Mesenchymal stem cell (in vitro differentiated cells and primary cell): ENCODE data around the gene SYNGR3.
A peak's percentile ranks its signal among the peaks of the same experiment; 100 is the strongest.

Experiments
- DNase-seq: peaks from one replicate; pipeline ENCODE4 v3.0.0-alpha.2; 2013
- H2AFZ ChIP-seq: one replicate; pipeline ENCODE4 v1.6.1; 2013; ENCODE audit warnings: low read depth, mild to moderate bottlenecking, control low read depth, inconsistent platforms, low read length, moderate library complexity
- H2AK5ac ChIP-seq: 2 replicates; pipeline ENCODE4 v1.6.1; 2013; ENCODE audit warnings: low read length, moderate library complexity, mild to moderate bottlenecking, inconsistent platforms; ENCODE audit not compliant: severe bottlenecking
- H2BK120ac ChIP-seq: one replicate; pipeline ENCODE4 v1.6.1; 2013; ENCODE audit warnings: low read depth, mild to moderate bottlenecking, inconsistent platforms, low read length, moderate library complexity
- H2BK12ac ChIP-seq, 2 experiments: one replicate each; pipeline ENCODE4 v1.6.1; 2013; ENCODE audit warnings: inconsistent platforms in 2 of 2, low read length in 2 of 2, mild to moderate bottlenecking in 2 of 2, moderate library complexity in 2 of 2, control low read depth in 1 of 2
- H2BK15ac ChIP-seq: one replicate; pipeline ENCODE4 v1.6.1; 2013; ENCODE audit warnings: mild to moderate bottlenecking, low read depth, inconsistent platforms; ENCODE audit not compliant: poor library complexity, severe bottlenecking
- H2BK5ac ChIP-seq: 2 replicates; pipeline ENCODE4 v1.6.1; 2013; ENCODE audit warnings: low read depth, mild to moderate bottlenecking, low read length, control low read depth, inconsistent platforms; ENCODE audit not compliant: poor library complexity, severe bottlenecking
- H3K14ac ChIP-seq, 2 experiments: one replicate each; pipeline ENCODE4 v1.6.1; 2013; ENCODE audit warnings: inconsistent platforms in 2 of 2, low read length in 2 of 2, control low read depth in 1 of 2, mild to moderate bottlenecking in 1 of 2, moderate library complexity in 1 of 2
- H3K18ac ChIP-seq, 2 experiments: one replicate each; pipeline ENCODE4 v1.6.1; 2013; ENCODE audit warnings: inconsistent platforms in 2 of 2, low read length in 2 of 2, control low read depth in 1 of 2, low read depth in 1 of 2, mild to moderate bottlenecking in 1 of 2
- H3K23ac ChIP-seq, 2 experiments: one replicate each; pipeline ENCODE4 v1.6.1; 2013; ENCODE audit warnings: inconsistent platforms in 2 of 2, low read length in 2 of 2, mild to moderate bottlenecking in 2 of 2, moderate library complexity in 2 of 2, control low read depth in 1 of 2
- H3K27ac ChIP-seq: 2 replicates; pipeline ENCODE4 v1.5.1; 2013; ENCODE audit warnings: mild to moderate bottlenecking, moderate library complexity, low read length, control low read depth, inconsistent platforms; ENCODE audit not compliant: poor library complexity, severe bottlenecking
- H3K27me3 ChIP-seq, 2 experiments: 2 replicates each; pipeline versions ENCODE4 v1.6.1 to v1.7.0; 2013; ENCODE audit warnings: low read length in 2 of 2, mild to moderate bottlenecking in 2 of 2, moderate library complexity in 2 of 2, control low read depth in 1 of 2, inconsistent platforms in 1 of 2; ENCODE audit not compliant: control insufficient read depth in 1 of 2, insufficient read depth in 1 of 2
- H3K36me3 ChIP-seq, 2 experiments: 2 replicates each; pipeline versions ENCODE4 v1.6.1 to v1.7.0; 2013; ENCODE audit warnings: low read length in 2 of 2, control low read depth in 1 of 2, inconsistent platforms in 1 of 2, low read depth in 1 of 2, mild to moderate bottlenecking in 1 of 2; ENCODE audit not compliant: insufficient read depth in 2 of 2, control insufficient read depth in 1 of 2
- H3K4ac ChIP-seq, 2 experiments: one replicate each; pipeline ENCODE4 v1.6.1; 2013; ENCODE audit warnings: inconsistent platforms in 2 of 2, low read length in 2 of 2, mild to moderate bottlenecking in 2 of 2, moderate library complexity in 2 of 2, control low read depth in 1 of 2, low read depth in 1 of 2
- H3K4me1 ChIP-seq: 2 replicates; pipeline ENCODE4 v1.6.1; 2013; ENCODE audit warnings: low read depth, low read length, control low read depth; ENCODE audit not compliant: control insufficient read depth, insufficient read depth
- H3K4me2 ChIP-seq: 2 replicates; pipeline ENCODE4 v1.6.1; 2013; ENCODE audit warnings: low read length, mild to moderate bottlenecking, inconsistent platforms; ENCODE audit not compliant: poor library complexity, severe bottlenecking
- H3K4me3 ChIP-seq, 2 experiments: 2 replicates each; pipeline versions ENCODE4 v1.5.1 to v1.7.0; 2013; ENCODE audit warnings: low read length in 2 of 2, mild to moderate bottlenecking in 2 of 2, control low read depth in 1 of 2, low read depth in 1 of 2; ENCODE audit not compliant: insufficient read depth in 1 of 2
- H3K79me1 ChIP-seq: replicated peaks from 2 replicates; pipeline ENCODE4 v1.6.1; 2013; ENCODE audit warnings: mild to moderate bottlenecking, control low read depth, low read length, inconsistent platforms; ENCODE audit not compliant: poor library complexity, severe bottlenecking
- H3K9ac ChIP-seq: 2 replicates; pipeline ENCODE4 v1.7.0; 2013; ENCODE audit warnings: mild to moderate bottlenecking, low read length, moderate library complexity
- H3K9me3 ChIP-seq: 2 replicates; pipeline ENCODE4 v1.7.0; 2013; ENCODE audit warnings: mild to moderate bottlenecking, low read length; ENCODE audit not compliant: control insufficient read depth
- H4K8ac ChIP-seq: one replicate; pipeline ENCODE4 v1.6.1; 2013; ENCODE audit warnings: inconsistent platforms, mild to moderate bottlenecking, low read length, moderate library complexity
- H4K91ac ChIP-seq: one replicate; pipeline ENCODE4 v1.6.1; 2013; ENCODE audit warnings: mild to moderate bottlenecking, low read length, inconsistent platforms
- WGBS: methylation state at CpG from one replicate; pipeline ENCODE4 v1.1.7; 2013; ENCODE audit warnings: mixed read lengths; 5-methylcytosine and 5-hydroxymethylcytosine counted together

SYNGR3 gene

DNA sequence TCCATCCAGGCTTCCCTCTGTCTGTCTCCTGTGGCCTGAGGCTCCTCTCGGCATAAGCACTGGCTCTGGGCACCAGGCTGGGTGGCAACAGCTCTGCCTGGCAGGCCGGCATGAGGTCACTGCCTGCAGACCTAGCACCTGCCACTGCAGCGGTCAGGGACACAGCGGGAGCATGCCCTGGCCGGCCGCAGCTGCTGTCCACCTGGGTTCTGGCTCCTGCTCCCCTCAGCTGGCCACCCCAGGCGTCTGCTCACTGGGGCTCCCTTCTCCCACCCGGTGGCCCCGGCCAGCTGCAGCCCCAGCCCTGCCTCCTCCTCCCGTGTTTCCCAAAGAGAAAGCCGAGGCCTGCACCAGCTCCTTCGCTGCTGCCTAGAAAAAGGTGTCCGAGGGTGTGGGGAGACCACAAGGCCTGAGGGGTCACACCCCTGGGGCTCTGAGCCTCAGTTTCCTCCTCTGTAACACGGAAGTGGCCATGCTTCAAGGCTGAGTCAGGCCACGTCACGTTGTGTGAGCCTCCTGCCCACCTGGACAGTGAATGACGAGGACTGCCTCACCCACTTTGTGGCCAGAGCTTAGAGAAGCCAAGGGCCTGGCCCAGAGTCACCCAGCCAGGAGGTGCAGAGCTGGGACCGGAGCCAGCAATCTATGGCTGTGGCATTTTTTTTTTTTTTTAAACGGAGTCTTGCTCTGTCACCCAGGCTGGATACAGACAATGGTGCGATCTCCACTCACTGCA, 51.2 kb downstream of the SYNGR3 start:
- Histone ChIP-seq H2BK120ac (peak overlapping the region; percentile 87), H3K4me2 (no peak overlapping the region), H2AK5ac (peak overlapping the region; percentile 29), H3K4me1 (peaks cover 80% of the 10 kb centered on the region), H2BK12ac (peak overlapping the region; percentile 49 to 55), H3K4me3 (no peak overlapping the region), H3K4ac (peak overlapping the region; percentile 16 to 21), H3K36me3 (peaks cover 0 to 64% of the 10 kb centered on the region in 2 experiments), H4K91ac (peak overlapping the region; percentile 95), H2BK5ac (no peak overlapping the region), H3K9me3 (no peaks in the 10 kb centered on the region), H3K9ac (no peak overlapping the region), H3K14ac (peak overlapping the region in 1 of 2 experiments; percentile 13), H4K8ac (peak overlapping the region; percentile 24), H3K27ac (peak overlapping the region; percentile 80), H2AFZ (no peak overlapping the region), H3K79me1 (peaks cover 17% of the 10 kb centered on the region), H3K27me3 (no peaks in the 10 kb centered on the region), H3K18ac (no peak overlapping the region), H3K23ac (no peak overlapping the region), H2BK15ac (no peak overlapping the region)
- WGBS, result 89% methylated on average over 20 of the region's 20 CpGs
- no peak for DNase-seq

DNA sequence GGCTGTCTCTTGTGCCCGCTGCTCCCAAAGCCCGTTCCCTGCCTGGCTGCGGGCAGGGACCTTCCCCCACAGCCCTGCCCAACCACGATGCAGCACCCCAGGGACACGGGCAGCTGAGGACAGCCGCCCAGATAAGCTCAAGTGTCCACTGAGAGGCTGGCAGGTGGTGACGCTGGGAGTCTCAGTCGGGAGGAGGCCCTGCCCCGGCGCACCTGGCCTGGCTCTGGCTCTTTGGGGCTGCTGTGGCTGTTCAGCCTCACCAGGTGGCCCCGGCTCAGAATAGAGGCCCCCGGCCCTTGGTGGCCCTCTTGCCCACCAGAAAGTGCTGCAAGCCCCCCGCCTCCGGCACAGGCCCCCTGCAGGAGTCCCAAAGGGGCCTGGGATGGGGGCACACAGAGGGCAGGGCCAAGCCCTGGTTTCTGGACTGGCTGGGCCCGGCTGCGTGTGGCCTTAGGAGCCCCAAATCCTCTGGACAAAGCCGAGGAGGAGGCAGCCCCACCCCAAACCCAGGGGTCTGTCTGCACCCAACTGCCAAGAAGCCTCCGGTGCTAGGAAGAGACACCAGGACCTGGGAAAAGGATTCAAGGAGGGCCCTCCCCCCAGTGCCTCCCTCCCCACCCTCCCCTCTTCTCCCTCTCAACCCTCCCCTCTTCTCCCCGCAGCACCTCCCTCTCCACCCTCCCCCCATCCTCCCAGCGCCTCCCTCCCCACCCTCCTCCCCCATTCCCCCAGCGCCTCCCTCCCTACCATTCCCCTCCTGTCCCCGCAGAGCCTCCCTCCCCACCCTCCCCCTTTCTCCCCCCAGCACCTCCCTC, 52.6 kb downstream of the SYNGR3 start:
- Histone ChIP-seq H2AFZ (no peak overlapping the region), H3K27ac (no peak overlapping the region), H2BK120ac (peak overlapping the region; percentile 13), H2BK15ac (peak overlapping the region; percentile 73), H2AK5ac (peak overlapping the region; percentile 24), H3K18ac (no peak overlapping the region), H3K9ac (no peak overlapping the region), H3K4me1 (peaks cover 76% of the 10 kb centered on the region), H2BK5ac (no peak overlapping the region), H3K36me3 (peaks cover 0 to 50% of the 10 kb centered on the region in 2 experiments), H3K14ac (peak overlapping the region in 1 of 2 experiments; percentile 23), H4K91ac (peak overlapping the region; percentile 64), H3K23ac (no peak overlapping the region), H4K8ac (no peak overlapping the region), H3K4ac (peak overlapping the region in 1 of 2 experiments; percentile 9), H3K9me3 (no peaks in the 10 kb centered on the region), H3K4me3 (no peak overlapping the region), H3K27me3 (no peaks in the 10 kb centered on the region), H3K79me1 (peaks cover 20% of the 10 kb centered on the region), H2BK12ac (peak overlapping the region; percentile 4 to 71), H3K4me2 (no peak overlapping the region)
- no peak for DNase-seq
- WGBS, result 83% methylated on average over 19 of the region's 22 CpGs

DNA sequence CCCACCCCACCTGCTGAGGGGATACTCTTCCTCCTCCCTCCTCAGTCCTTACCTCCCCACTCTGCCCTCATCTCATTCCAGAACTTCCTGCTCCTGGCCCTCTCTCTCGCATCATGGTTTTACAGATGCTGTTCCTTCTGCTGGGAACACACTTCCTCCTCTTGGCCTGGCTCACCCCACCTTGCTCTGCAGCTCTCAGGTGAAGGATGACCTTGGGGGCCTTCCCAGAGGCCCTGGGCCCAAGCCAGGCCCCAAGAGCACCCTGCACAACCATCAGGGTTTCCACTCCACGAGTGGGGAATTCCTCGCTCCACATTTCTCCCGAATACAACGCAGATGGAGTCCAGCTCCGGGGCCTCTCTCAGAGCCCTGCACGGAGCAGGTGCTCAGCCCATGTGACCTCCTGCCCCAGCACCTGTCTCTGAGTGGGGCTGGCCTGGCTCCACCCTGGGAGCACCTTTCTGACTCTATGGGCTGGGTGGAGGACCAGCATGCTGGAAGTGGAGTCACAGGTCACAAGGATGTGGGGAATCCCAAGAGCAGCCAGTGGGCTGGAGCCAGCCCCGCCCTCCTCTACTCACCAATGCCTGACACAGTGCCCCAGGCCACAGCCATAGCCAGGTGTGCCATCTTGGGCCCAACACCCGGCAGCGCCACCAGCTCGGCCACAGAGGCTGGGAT, 53.4 kb downstream of the SYNGR3 start:
- Histone ChIP-seq H3K4me1 (peaks cover 69% of the 10 kb centered on the region), H3K27ac (no peak overlapping the region), H2BK12ac (no peak overlapping the region), H3K18ac (no peak overlapping the region), H3K14ac (no peak overlapping the region), H3K4me2 (no peak overlapping the region), H3K79me1 (peaks cover 14% of the 10 kb centered on the region), H2AK5ac (peak overlapping the region; percentile 17), H3K4me3 (no peak overlapping the region), H4K8ac (no peak overlapping the region), H2BK120ac (no peak overlapping the region), H2BK15ac (no peak overlapping the region), H2AFZ (no peak overlapping the region), H3K23ac (no peak overlapping the region), H4K91ac (no peak overlapping the region), H3K36me3 (peaks cover 0 to 43% of the 10 kb centered on the region in 2 experiments), H3K27me3 (no peaks in the 10 kb centered on the region), H3K9me3 (no peaks in the 10 kb centered on the region), H3K9ac (no peak overlapping the region), H3K4ac (no peak overlapping the region), H2BK5ac (no peak overlapping the region)
- 96% methylated on average over 11 of the region's 11 CpGs for WGBS
- DNase-seq, result no peak
